ENCODE results near the gene SLC51B. TPM values are rescaled to one million over a fixed set of nuclear protein-coding genes. Genes with fewer than 3 reads are reported as not detected.

The SLC51B gene
- total RNA-seq, 1 experiment from 2014 or later: 0.24 TPM

DNA sequence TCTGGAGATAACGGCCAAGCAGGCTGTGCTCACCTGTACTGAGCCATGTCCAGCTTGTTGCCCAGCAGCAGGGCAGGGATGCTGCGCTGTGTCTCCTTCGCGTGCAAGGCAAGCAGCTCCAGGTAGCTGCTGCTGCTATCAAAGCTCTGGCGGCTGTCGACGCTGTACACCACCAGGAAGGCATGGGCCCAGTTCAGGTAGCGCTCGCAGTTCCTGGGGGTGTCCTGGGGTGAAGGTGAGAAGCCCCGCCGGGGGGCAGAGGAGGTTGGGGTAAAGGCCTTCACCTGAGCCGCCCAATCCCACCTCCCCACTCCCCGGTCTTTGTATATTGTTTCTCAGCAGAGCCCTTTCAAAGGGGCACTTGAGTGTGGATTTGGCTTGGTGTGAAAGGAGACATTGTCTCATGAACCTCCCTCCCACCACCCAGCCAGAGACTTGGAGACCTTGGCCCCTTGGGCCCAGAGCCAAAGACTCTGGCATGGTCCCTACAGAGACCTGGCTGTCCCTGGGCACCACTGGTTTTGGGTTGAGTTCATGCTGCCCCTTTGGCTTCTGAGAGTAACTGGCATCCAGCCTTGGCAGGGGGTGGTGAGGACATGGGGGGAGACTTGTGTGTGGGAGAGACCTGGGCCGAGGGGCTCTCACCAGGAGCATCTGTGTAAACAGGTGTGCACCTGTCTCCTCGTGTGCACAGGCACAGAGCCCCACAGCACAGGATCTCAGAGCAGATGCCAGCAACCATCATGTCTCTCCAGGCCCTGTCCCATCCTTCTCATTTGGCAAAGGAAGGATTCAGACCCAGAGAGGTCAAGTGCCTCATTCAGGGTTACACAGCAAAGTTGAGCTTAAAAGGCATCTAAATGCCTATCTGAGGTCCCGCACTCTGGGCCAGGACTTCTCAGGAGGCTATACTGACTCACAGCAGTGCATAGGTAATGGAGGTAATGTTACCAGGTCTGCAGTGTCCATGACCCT, 13.5 kb downstream of the SLC51B start:
- DNase-seq (ENCODE audit: low read depth, low spot score): no peak
- in situ Hi-C loops (cut with HindIII; ENCODE audit: low pct_unique_long_range_greater_than_20kb, low sequenced_read_pairs): no loop called here

DNA sequence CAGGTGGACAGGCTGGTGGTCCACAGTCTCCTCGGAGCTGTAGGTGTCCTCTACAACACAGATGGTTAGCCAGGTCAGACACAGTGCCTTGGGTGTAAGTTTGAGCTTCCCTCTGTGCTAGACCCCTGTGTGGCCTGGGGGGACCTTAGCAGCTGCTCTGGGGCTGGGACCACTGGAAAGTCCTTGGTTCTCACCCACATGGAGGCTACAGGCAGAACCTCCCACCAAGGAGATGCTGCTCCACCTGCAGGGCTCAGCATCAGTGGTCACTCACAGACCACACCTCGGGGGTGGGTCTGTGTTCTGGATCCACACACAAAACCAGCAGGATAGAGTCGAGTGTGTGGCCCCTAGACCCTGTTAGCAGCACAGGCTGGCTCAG, 14.2 kb downstream of the SLC51B start:
- DNase-seq (ENCODE audit: low read depth, low spot score): no peak
- in situ Hi-C loops (cut with HindIII; ENCODE audit: low pct_unique_long_range_greater_than_20kb, low sequenced_read_pairs): no loop called here

DNA sequence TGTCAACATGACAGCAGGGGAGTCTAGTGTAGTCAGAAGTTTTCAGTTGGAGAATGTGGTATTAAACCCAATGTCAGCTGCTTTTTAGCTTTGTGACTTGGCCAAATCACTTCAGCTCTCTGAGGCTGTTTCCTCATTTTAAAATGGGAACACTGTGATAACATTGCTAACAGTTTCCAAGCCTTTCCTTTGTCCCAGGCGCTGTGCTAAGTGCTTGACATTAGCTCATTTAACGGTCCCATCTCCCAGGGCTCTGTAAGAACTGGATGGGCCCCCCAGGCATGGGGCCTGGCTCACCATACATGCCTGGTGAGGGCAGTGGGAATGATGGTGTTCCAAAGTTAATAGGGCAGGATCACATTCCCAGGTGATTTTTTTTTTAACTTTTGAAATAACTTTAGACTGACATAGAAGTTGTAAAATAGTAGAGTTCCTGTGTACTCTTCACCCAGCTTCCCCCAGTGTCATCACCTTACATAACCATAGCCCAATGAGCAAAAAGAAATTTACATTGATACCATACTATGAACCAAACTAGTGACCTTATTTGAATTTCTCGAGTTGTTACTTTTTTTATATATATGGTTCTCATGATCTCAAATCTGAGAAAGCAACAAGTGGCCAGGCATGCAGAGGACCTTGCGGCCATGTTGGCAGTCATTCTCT, 14.9 kb downstream of the SLC51B start:
- DNase-seq (ENCODE audit: low read depth, low spot score): no peak
- in situ Hi-C loops (cut with HindIII; ENCODE audit: low pct_unique_long_range_greater_than_20kb, low sequenced_read_pairs): no loop called here

DNA sequence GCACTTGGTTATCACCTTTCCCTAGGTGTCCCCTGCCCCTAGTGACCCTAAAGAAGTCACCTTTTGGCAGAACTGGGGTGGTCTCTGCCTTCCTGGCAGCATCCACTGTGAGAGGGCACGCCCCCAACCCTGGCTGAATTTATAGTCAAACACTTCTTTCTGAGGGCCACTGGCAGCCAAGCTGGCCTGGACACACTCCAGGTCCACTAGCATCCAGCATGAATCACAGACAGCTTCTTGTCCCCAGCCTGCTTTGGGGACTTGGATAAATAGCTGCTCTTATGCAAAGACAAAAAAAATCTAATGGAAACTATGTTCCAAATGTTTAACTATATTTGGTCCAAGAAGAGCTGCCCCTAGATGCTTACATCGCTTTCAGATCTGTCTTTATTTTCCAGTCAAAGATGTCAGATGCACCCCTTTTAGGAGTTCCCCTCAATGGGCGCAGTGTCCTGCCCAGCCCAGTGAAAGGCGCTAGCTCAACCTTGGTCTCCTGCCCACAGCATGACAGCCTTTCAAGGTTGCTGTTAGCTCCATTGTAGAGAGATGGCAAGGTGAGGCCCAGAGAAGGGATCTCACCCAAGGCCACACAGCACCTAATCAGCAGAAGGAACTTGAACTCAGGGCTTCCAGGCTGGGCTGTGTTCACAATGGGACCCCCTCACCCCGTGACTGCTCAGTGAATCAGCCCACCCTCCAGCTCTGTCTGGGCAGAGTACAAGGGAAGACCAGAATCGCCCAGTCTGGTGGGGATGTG, 15.6 kb downstream of the SLC51B start:
- no peak for DNase-seq (ENCODE audit: low read depth, low spot score)
- in situ Hi-C loops (cut with HindIII; ENCODE audit: low pct_unique_long_range_greater_than_20kb, low sequenced_read_pairs): no loop called here

DNA sequence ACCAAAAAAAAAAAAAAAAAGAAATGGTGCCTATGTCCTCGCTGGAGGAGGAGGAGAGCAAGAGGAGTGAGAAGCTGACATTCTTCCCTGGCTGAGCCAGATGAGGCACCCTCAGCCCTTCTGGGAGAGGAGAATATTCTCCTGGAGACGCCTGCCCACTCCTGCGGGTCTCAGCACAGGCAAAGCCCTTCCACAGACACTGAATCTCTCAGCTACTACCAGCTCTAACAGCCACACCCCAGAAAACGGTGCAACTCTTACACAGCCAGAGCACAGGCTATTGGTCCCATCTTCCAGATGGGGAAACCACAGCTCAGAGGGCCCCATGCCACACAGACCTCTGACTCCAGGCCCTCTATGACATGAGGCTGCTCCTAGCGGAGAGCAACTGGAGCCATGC, 16.9 kb downstream of the SLC51B start:
- in situ Hi-C loops (cut with HindIII; ENCODE audit: low pct_unique_long_range_greater_than_20kb, low sequenced_read_pairs): no loop called here
- no peak for DNase-seq (ENCODE audit: low read depth, low spot score)

DNA sequence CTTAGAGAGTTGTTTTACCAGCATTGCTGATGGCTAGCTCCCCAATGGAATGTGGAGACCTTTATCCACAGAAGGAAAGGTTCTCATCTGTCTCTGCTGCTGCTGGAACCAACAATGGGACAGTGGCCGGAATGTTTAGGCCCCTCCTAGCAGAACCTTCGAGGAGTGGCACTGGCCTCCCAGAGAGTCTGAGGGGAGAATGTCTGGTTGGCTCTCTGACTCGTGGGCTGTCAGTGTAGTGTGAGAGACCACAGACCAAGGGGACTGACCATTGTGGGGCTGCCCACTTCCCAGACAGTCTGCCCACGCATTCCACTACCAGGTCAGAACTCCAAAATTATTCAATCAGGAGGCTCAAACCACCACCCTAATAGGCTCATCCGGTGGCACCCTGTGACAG, 17.5 kb downstream of the SLC51B start:
- in situ Hi-C loops (cut with HindIII; ENCODE audit: low pct_unique_long_range_greater_than_20kb, low sequenced_read_pairs): no loop called here
- DNase-seq (ENCODE audit: low read depth, low spot score): no peak

DNA sequence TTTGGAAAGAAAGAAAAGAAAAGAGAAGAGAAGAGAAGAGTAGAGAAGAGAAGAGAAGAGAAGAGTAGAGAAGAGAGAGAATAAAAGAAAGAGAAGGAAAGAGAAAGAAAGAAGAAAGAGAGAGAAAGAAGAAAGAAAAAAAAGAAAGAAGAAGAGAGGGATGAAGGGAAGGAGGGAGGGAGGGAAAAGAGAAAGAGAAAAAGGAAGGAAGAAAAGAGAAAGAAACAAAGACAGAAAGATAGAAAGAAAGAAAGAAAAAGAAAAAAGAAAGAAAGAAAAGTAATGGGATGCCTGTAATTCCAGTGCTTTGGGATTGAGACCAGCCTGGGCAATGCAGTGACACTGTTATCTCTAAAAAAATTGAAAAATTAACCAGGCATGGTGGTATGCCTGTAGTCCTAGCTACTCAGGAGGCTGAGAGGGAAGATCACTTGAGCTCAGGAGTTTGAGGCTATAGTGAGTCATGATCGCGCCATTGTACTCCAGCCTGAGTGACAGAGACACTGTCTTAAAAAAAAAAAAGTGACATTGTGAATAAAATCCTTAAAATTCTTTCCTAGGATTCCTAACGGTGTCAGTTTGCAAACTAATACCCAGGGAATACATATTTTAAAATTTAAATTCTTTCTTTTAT, 20.9 kb downstream of the SLC51B start:
- no peak for DNase-seq (ENCODE audit: low read depth, low spot score)
- in situ Hi-C loops (cut with HindIII; ENCODE audit: low pct_unique_long_range_greater_than_20kb, low sequenced_read_pairs): no loop called here

DNA sequence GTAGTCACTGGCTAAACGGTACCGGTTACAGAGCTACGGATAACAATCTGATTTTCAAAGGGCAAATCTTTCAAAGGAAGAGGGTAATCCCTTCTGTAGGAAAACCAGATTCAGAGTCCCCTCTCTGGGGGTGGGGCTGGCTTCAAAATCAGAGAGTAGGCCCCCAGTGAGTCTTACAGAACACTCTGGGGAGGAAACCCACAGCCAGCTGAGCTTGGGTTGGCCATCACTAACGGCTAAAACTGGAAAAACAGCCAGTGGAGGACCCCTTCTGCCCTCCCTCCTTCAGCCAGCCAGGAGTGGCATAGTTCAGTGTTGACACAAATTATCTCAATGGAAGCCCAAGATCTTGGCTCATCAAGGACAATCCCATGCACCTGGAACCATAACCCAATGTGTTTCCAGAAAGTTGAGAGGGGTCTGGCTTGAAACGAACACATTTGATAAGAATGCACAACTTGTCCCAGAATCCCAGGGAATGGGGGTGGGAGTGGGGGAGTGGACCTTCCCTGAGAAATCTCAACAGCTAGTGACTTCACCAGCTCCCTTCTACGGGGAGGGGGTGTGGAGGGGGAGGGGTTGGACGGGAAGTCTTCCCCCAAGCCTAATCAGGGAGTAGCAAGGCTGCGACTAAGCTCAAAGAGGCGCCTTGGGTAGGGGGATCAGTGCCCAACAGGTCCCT, 21.6 kb downstream of the SLC51B start:
- DNase-seq (ENCODE audit: low read depth, low spot score): no peak
- in situ Hi-C loops (cut with HindIII; ENCODE audit: low pct_unique_long_range_greater_than_20kb, low sequenced_read_pairs): no loop called here

DNA sequence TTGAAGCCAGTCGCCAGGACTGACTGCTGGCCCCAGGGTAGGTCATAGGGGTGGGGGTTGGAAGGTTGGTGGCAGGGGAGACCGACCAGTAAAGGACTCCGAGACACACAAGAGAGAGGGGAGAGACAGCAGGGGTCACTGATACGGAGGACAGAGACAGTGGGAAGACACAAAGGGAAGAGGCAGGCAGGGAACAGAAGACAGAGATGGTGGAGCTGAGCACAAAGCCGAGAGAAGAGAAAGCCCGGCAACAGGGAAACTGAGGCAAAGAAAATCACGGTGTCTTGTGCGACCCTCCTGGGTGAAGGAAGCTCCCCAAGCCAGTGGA, 22.1 kb downstream of the SLC51B start:
- in situ Hi-C loops (cut with HindIII; ENCODE audit: low pct_unique_long_range_greater_than_20kb, low sequenced_read_pairs): no loop called here
- DNase-seq (ENCODE audit: low read depth, low spot score): no peak

DNA sequence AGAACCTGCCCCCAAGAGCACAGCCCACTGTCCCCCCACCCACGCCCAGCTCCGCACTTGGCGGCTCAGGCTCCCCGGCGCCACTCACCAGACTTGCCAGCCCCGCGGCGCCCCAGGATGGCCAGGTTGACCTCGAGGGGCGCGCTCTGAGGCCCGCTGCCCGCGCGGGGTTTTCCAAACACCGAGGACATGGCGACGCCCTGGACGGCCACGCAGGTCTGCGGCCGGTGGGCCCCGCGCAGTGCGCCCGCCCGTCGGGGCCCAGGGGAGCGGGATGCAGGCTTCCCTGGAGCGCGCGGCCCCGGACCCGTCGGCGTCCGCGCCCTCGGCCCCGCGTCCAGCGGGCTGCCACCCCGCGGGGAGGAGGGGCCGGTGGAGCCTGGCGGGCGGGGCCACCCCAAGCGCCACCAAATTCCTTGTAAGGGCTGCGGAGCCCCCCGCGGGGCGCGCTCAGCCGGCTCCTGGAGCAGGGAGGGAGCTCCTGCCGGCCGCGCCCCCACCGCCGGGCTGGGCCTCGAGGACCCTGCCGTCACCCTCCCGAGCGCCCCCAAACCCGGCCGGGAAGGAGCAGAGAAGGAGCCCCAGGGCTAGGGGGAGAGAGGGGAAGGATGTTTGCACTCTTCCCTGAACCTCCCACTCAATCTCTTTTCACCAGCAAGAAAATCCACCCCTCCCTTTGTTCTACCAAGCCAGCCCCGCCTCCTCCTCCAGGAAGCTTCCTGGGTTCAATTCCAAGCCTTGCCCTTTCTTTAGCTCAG, 22.6 kb downstream of the SLC51B start, which contains the start of gene RASL12:
TSS of gene RASL12 (minus strand) at position 347 of the 758 bp plus-strand sequence. CDS start at position 191, 156 bp downstream.
- in situ Hi-C loops (cut with HindIII; ENCODE audit: low pct_unique_long_range_greater_than_20kb, low sequenced_read_pairs): no loop called here
- DNase-seq (ENCODE audit: low read depth, low spot score): no peak

DNA sequence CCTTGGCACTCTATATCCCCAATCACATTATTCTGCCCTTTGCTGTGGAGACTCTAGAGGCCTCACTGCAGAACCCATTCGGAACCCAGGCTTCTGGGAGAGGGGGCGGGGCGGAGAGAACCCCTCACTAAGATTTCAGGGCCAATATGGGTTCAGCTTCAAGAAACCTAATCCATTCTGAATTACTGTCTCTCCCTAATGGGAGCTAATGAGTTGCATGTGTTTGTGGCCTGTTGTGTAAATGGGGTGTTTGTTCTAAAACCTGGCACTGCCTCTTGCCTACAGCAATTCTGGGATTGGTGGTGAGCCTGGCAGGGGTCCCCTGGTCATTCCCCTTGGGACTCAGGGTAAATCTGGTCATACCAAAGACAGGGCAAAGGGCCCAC, 23.2 kb downstream of the SLC51B start:
- no peak for DNase-seq (ENCODE audit: low read depth, low spot score)
- in situ Hi-C loops (cut with HindIII; ENCODE audit: low pct_unique_long_range_greater_than_20kb, low sequenced_read_pairs): no loop called here

DNA sequence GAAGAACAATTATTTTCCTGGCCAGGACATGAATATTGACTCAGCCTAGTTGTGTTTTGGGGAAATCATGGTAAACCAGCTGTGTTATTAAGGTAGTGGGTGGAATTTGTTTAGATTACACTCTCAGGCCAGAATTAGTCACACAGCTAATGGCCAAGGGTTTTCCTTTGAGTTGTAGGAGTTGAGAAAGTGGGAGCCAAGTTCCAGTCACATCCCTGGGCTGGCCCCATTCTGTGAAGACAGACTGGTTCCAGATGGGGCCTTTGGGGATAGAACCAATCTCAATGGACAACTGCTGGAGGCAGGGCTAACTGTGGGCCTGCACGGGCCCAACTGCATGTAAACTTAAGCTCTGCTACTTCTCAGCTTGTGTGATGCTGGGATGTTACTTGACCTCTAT, 24.0 kb downstream of the SLC51B start:
- in situ Hi-C loops (cut with HindIII; ENCODE audit: low pct_unique_long_range_greater_than_20kb, low sequenced_read_pairs): no loop called here
- DNase-seq (ENCODE audit: low read depth, low spot score): no peak

DNA sequence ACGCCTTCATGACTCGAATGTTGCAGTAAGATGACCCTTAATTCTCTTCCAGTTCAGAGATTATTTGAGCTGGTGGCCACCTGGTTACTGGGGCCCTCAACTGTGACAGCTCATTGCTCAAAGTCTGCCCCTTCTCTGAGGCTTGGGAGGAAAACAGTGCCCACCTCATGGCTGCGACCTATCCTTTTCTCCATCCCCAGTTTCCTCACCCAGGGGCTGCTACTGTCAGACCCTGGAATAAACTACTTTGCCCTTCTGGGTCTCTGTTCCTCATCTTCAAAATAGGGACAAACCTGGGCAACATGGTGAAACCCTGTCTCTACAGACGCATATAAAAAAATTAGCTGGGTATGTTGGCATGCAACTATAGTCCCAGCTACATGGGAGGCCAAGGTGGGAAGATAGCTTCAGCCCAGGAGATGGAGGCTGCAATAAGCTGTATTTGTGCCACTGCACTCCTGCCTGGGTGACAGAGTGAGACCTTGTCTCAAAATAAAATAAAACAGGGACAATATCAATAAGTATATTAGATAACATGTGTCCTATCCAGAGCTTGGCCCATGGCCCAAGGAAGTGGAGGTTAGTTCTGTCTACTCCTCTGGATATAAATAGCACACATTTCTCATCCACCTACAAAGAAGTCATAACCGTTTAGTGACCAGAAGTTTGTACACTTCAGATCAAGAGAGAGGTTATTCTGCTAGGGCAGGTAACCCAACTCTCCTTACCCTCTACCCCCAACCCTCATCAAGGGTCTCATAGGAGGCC, 24.8 kb downstream of the SLC51B start:
- no peak for DNase-seq (ENCODE audit: low read depth, low spot score)

DNA sequence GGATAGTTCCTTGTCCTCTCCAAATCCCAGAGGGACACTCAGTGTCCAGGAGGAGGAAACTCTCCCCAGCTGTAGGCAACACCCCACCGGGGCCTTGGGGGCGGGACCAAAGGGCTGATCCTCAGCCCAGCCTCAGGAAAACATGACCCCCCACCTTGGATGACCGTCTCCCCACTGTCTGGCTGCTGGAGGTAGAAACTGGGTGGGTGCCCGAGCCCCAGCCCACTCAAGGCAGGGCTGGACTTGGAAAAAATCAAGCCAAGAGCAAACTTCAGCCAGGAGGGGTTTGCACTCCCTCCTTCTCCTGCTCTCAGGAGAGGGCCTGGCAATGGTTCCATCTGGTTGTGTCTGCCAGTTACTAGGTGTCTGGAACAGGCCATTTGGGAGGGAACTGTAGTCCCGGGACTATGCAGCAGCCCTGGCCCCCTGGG, 26.2 kb downstream of the SLC51B start:
- in situ Hi-C loops (cut with HindIII; ENCODE audit: low pct_unique_long_range_greater_than_20kb, low sequenced_read_pairs): no loop called here
- DNase-seq (ENCODE audit: low read depth, low spot score): no peak

More for the DNA sequence above, 24.8 kb downstream of the SLC51B start:
- in situ Hi-C loops (cut with HindIII; ENCODE audit: low pct_unique_long_range_greater_than_20kb, low sequenced_read_pairs): no loop called here

DNA sequence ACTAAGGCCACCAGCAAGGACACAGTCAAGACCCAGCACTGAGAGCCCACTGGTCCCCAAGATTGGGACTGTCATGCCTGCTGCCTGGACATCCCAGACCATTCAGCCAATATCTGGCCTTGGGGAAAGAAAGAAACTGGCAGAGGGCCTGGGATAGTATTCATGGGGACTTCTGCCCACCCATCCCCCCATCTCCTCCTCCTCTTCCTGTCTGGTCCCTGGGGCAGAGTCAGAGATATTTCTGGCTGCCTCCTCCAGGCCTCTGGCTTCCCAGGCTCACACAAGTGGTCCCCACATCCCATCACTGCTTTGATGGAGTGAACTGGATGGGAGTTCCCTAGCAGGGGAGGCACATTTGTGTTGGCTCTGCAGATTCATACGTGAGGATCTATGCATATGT, 26.8 kb downstream of the SLC51B start:
- no peak for DNase-seq (ENCODE audit: low read depth, low spot score)
- in situ Hi-C loops (cut with HindIII; ENCODE audit: low pct_unique_long_range_greater_than_20kb, low sequenced_read_pairs): no loop called here

DNA sequence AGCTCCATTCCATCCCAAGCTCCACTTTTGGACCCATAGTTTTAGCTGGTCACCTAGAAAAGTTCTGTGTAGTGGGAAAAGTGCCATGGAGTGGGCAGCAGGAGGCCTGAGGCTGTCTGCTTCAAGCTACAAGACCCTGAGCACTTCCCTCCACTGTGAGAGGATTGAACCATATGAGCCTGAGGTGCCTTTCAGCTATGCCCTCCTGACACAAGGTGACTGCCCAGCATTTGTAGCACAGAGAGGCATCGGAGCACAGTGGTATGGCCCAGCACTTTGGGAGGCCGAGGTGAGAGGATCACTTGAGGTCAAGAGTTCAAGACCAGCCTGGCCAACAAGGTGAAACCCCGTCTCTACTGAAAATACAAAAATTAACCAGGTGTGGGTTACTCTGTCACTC, 27.4 kb downstream of the SLC51B start:
- in situ Hi-C loops (cut with HindIII; ENCODE audit: low pct_unique_long_range_greater_than_20kb, low sequenced_read_pairs): no loop called here
- DNase-seq (ENCODE audit: low read depth, low spot score): no peak

Data from SK-MEL-5 (cell line).